Astrocyte of the spinal cord (primary cell): ENCODE results near the gene CD7.

Source experiments
- DNase-seq: peaks from one replicate; pipeline ENCODE4 v3.0.0; 2011; ENCODE audit warnings: low read depth, low spot score
- H3K4me3 ChIP-seq: 2 replicates; pipeline ENCODE4 v1.5.1; 2011; ENCODE audit warnings: low read depth, mild to moderate bottlenecking, low read length, moderate library complexity
- in situ Hi-C: cut with HindIII; loops from 2 replicates; pipeline ENCODE4 v1.10.0; 2017; ENCODE audit warnings: low sequenced_read_pairs
- TF ChIP-seq, protein P1 (sequence below): IDR thresholded peaks from 2 replicates; pipeline ENCODE4 v1.5.1; 2012; ENCODE audit warnings: low read depth, mild to moderate bottlenecking, low read length, inconsistent platforms

The CD7 gene

DNA sequence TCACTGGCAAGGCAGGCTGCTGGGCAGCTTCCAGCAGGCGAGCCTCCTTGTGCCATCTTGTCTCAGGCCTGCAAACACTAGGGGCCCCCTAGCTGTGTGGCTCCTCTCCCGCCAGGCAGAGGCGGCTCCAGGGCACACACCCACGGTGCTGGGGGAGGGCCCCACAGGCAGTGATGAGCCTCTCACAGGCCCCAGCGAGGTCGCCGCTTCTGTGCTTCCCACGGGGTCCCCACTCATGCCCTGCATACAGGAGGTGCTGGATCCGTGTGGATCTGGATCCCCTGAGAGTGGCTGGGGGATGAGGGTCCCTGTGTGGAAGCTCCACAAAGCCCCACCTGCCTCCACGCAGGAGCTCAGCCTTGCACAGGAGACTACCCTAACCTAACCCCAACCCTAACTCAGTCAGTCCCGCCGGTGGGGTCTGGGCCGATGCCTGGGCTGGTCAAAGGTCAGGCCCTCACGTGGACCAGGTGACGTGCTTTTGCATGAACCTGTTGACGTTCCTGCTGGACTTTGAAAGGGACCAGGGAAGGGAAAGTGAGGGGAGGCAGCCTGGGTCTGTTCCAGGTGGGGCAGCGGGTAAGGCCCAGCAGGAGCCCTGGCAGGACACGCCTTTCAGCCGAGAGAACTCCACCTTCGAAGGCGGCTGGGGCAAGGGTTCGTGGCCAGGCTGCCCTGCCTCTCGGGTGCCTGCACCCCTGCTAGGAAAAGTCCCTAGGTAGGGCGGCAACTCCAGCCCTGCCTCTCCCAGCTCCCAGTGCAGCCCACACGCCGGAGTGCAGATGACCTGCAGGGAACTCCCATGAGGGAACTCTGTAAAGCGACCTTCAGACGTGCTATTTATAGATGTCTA lies 11.0 kb upstream of the CD7 start:
- no peak for DNase-seq
- TF ChIP-seq, protein P1, sequence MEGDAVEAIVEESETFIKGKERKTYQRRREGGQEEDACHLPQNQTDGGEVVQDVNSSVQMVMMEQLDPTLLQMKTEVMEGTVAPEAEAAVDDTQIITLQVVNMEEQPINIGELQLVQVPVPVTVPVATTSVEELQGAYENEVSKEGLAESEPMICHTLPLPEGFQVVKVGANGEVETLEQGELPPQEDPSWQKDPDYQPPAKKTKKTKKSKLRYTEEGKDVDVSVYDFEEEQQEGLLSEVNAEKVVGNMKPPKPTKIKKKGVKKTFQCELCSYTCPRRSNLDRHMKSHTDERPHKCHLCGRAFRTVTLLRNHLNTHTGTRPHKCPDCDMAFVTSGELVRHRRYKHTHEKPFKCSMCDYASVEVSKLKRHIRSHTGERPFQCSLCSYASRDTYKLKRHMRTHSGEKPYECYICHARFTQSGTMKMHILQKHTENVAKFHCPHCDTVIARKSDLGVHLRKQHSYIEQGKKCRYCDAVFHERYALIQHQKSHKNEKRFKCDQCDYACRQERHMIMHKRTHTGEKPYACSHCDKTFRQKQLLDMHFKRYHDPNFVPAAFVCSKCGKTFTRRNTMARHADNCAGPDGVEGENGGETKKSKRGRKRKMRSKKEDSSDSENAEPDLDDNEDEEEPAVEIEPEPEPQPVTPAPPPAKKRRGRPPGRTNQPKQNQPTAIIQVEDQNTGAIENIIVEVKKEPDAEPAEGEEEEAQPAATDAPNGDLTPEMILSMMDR: no peak

DNA sequence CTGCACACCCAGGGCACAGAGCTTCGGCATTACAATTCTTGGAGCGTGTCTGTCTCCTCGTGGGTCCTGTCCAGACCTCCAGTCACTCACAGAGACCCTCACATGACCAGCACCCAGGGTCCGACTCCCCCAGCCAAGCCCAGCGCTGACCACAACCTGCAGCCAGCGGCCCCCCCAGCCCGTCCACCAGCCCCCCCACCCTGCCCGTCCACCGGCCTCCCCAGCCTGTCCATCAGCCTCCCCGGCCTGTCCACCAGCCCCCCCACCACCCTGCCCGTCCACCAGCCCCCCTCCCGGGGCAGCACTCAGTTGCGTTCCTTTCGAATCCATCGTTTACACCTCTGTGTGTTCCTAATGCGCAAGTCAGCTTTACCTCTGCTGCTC lies 10.3 kb upstream of the CD7 start:
- in situ Hi-C loops: no loop called here
- TF ChIP-seq, protein P1: no peak
- DNase-seq: no peak
- no peak overlapping the region for H3K4me3 ChIP-seq

More for the DNA sequence above, 11.0 kb upstream of the CD7 start:
- H3K4me3 ChIP-seq: no peak overlapping the region
- in situ Hi-C loops: no loop called here

DNA sequence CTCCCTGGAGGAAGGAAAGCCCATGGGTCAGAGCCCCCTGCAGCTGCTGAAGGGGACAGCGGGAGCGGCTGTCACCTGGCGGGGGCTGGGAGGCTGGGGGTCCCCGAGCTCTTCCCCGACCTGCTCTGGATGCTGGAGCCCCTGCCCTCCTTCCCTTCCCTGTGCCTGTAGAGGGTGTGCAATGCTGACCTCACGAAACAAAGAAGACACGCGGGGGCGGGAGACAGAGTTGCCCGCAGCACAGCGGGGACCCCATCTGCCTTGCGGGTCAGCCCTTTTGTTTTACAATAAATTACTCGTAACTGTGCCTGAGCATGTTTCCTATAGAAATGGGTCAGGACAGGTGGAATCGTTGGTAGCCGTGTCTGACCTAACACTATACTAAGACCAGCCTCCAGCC lies 9.9 kb upstream of the CD7 start:
- no peak for DNase-seq
- H3K4me3 ChIP-seq: no peak overlapping the region
- TF ChIP-seq, protein P1: no peak
- in situ Hi-C loops: no loop called here

DNA sequence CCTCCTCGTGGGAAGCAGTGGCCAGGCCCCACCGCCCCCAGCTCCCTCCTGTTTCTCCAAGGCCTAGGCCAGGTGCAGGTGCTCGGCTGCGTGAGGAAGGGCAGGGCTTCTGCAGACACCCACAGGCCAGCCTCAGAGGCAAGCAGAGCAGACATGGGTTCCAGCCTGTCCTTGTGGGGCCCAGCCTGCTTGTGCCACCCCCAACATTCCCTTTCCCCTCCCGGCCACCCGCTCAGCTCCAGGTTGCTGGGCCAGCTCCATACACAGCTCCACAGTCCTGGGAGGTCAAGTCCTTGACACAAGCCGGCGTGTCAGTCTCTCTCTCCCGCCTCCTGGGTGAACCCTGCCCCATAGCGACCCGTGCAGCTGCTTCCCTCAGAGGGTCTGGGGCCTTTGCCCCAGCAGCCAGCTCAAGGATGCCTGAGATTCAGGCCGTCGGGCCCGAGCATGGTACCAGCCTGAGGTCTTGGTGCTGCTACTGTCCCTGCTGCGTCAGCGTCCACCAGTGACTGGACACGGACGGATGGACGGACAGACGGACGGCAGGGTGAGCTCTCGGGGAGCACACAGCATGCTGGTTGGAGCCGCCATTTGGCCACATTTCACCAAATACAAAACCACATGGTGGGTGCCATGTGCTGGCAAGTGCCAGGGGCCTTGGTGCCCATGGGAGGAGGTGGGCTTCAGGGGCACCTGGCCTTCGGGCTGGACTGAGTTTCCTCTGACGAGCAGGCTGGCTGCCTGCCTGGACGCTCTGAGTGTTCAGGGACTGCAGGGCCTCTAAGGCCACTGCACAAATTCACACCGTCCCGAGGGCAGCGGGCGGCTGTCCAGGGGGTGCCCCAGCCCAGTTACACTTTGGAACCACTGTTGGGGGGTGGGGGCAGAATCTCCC lies 8.1 kb upstream of the CD7 start:
- TF ChIP-seq, protein P1: no peak
- in situ Hi-C loops: no loop called here
- no peak for DNase-seq
- H3K4me3 ChIP-seq: no peak overlapping the region

DNA sequence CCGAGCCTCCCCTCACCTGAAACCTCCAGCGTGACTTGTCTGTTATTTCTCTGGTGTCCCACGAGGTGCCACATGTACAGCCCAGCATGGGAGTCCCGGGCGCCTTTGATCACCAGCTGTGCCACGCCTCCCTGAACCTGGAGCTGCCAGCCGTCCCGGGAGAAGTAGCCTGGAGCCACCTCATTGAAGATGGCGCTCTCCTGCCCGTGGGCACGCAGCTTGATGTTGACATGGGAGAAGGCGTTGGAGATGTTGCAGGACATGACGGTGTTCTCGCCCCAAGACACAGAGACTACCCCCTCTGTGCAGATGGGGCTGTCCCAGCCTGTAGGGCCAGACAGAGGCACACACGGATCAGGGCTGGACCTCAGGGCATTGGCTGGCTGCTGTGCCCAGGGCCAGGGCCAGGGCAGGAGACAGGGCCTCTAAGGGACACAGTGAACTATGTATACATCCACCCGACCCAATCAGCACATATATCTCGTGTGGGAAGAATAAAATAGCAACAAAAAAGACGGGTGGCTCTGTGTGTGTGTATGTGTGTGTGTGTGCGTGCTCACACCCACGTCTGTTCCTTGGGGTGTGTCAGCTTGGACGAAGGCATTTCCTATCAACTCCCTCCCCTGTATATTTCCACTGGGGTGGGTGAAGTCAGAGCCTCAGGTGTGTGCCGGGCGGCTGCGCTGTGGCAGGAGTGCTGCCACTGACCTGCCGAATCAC lies 7.3 kb upstream of the CD7 start:
- no peak for DNase-seq
- no peak overlapping the region for H3K4me3 ChIP-seq
- TF ChIP-seq, protein P1: no peak
- in situ Hi-C loops: no loop called here
